HepG2 (cell line): ENCODE measurements around the gene SDK1. TPM values are rescaled to one million over a fixed set of nuclear protein-coding genes. Genes with fewer than 3 reads are reported as not detected.

Experiments
- ATAC-seq: fragments of 200-7000 bp; cut with Tn5 transposase; 3 replicates; pipeline ENCODE4 v1.9.1; 2020; ENCODE audit warnings: mild to moderate bottlenecking, moderate library complexity
- BruUV-seq: library from RNA; stranded (reverse); fragments of 400-500 nt; replicated peaks from 2 replicates; lab custom pipeline; 2021; lab: Mats Ljungman, UMichigan
- CTCF ChIA-PET: fragments of 300-600 bp; formaldehyde crosslinking; extraction: SDS; loops from one replicate; lab custom pipeline; 2021; ENCODE audit warnings: low total read pairs, inconsistent platforms, low intra/inter-chr PET ratio; lab: Yijun Ruan, JAX
- POLR2A ChIA-PET: fragments of 350-600 bp; sonication (Branson Sonifier 250); formaldehyde crosslinking; loops from one replicate; lab custom pipeline; 2020; ENCODE audit warnings: antibody characterized with exemption, inconsistent platforms; lab: Yijun Ruan, JAX
- DNase-seq: peaks from one replicate; pipeline ENCODE4 v3.0.0-alpha.2; 2015; ENCODE audit warnings: low spot score
- FAIRE-seq: peaks from 3 replicates; lab custom pipeline; 2011; peaks lifted over from hg19 to GRCh38; lab: Jason Lieb, UNC
- H2AFZ ChIP-seq: one replicate; pipeline ENCODE4 v1.6.1; 2011; ENCODE audit warnings: low read length, inconsistent platforms
- H3K27ac ChIP-seq: fragments of 300-600 bp; 3 replicates; pipeline ENCODE4 v1.8.0; 2011; ENCODE audit warnings: mixed run types, mild to moderate bottlenecking, mixed read lengths, low read length, inconsistent platforms; ENCODE audit not compliant: insufficient read depth; ENCODE audit errors: extremely low read length
- H3K27me3 ChIP-seq, 2 experiments: fragments of 200-600 bp in 1 of 2; 2 replicates in 1 of 2; 3 replicates in 1 of 2; pipeline versions ENCODE4 v1.6.0 to v1.8.0; 2011; ENCODE audit warnings: low read length in 2 of 2, mild to moderate bottlenecking in 2 of 2, moderate library complexity in 2 of 2, inconsistent platforms in 1 of 2; ENCODE audit not compliant: insufficient read depth in 2 of 2, control insufficient read depth in 1 of 2
- H3K36me3 ChIP-seq, 2 experiments: fragments of 200-600 bp in 1 of 2; replicated peaks in 1 of 2; 2 replicates in 1 of 2; 3 replicates in 1 of 2; pipeline versions ENCODE4 v1.5.1 to v1.8.0; 2011; ENCODE audit warnings: low read length in 2 of 2, inconsistent platforms in 1 of 2; ENCODE audit not compliant: insufficient read depth in 2 of 2, control insufficient read depth in 1 of 2
- H3K4me1 ChIP-seq: 2 replicates; pipeline ENCODE4 v1.5.1; 2012; ENCODE audit warnings: low read length, inconsistent platforms; ENCODE audit not compliant: insufficient read depth
- H3K4me2 ChIP-seq: 2 replicates; pipeline ENCODE4 v1.6.0; 2011; ENCODE audit warnings: low read depth, low read length, inconsistent platforms
- H3K4me3 ChIP-seq, 3 experiments: fragments of 200-600 bp in 1 of 3; sonication (generic), shearing (Covaris generic) in 1 of 3; replicated peaks in 1 of 3; 2 replicates each; pipeline ENCODE4 v1.5.1; 2011 to 2016; ENCODE audit warnings: low read length in 3 of 3, inconsistent platforms in 2 of 3, low read depth in 2 of 3, mild to moderate bottlenecking in 2 of 3, control low read depth in 1 of 3, mixed read lengths in 1 of 3; ENCODE audit not compliant: insufficient read depth in 1 of 3
- H3K79me2 ChIP-seq: one replicate; pipeline ENCODE4 v1.6.1; 2011; ENCODE audit warnings: low read length, inconsistent platforms; ENCODE audit not compliant: insufficient read depth
- H3K9ac ChIP-seq: 2 replicates; pipeline ENCODE4 v1.6.0; 2011; ENCODE audit warnings: mild to moderate bottlenecking, low read depth, low read length, inconsistent platforms; ENCODE audit not compliant: insufficient read depth
- H3K9me3 ChIP-seq: 2 replicates; pipeline ENCODE4 v1.5.1; 2012; ENCODE audit warnings: mild to moderate bottlenecking, low read length
- H4K20me1 ChIP-seq: 2 replicates; pipeline ENCODE4 v1.6.0; 2011; ENCODE audit warnings: inconsistent platforms, mild to moderate bottlenecking, low read length, moderate library complexity; ENCODE audit not compliant: insufficient read depth
- HCFC1 ChIP-seq: fragments of 150-350 bp; IDR thresholded peaks from 2 replicates; pipeline ENCODE4 v1.6.1; 2014; ENCODE audit warnings: low read depth, low read length
- MIXL1 ChIP-seq: IDR thresholded peaks from 2 replicates; pipeline ENCODE4 v1.6.1; 2016
- TBP ChIP-seq: sonication (generic); formaldehyde crosslinking; IDR thresholded peaks from 2 replicates; pipeline ENCODE4 v1.5.0; 2020; ENCODE audit warnings: missing genetic modification reagents
- TGIF2 ChIP-seq: IDR thresholded peaks from 2 replicates; pipeline ENCODE4 v1.6.1; 2016; ENCODE audit warnings: control low read depth, missing compliant biosample characterization
- ZNF777 ChIP-seq: sonication (generic); formaldehyde crosslinking; IDR thresholded peaks from 2 replicates; pipeline ENCODE4 v1.4.0; 2020; ENCODE audit warnings: missing genetic modification reagents
- WGBS: methylation state at CpG from one replicate; pipeline ENCODE4 v1.1.6; 2017; ENCODE audit warnings: low lambda C conversion rate; 5-methylcytosine and 5-hydroxymethylcytosine counted together
- in situ Hi-C: cut with HindIII; loops from 2 replicates; pipeline ENCODE4 v1.10.0; 2017; ENCODE audit warnings: low pct_unique_long_range_greater_than_20kb; ENCODE audit not compliant: extremely low pct_ligation_motif_present
- intact Hi-C: fragments of 100-400 bp; cut with micrococcal nuclease; formaldehyde crosslinking; loops from one replicate; pipeline ENCODE4 v1.10.0; 2022; ENCODE audit not compliant: unreplicated experiment
- polyA plus RNA-seq, 8 experiments: library from polyadenylated mRNA; depleted of rRNA in 3 of 8; stranded (reverse) in 7 of 8; unstranded in 1 of 8; fragments of >200 nt; fragmentation: Illumina TruSeq in 4 of 8; extraction: Trizol in 4 of 8; gene quantifications; 2 replicates each; pipeline versions ENCODE4 v1.2.1 to v1.2.3, GENCODE V29; 2011 to 2016; ENCODE audit warnings: low read depth in 4 of 8, missing spikeins in 1 of 8, mixed read lengths in 1 of 8; ENCODE audit not compliant: insufficient read depth in 1 of 8
- total RNA-seq, 5 experiments: library from RNA; depleted of rRNA; stranded (reverse); fragments of >200 nt; fragmentation: Illumina TruSeq; extraction: Trizol; gene quantifications; 2 replicates each; pipeline ENCODE4 v1.2.3, GENCODE V29; 2016; ENCODE audit warnings: low read depth in 1 of 5
- TF ChIP-seq, protein P1 (sequence below): IDR thresholded peaks from 2 replicates; pipeline ENCODE4 v1.6.1; 2016; ENCODE audit warnings: missing biosample characterization, missing genetic modification reagents, low read depth
- TF ChIP-seq, protein P2 (sequence below): sonication (generic); formaldehyde crosslinking; IDR thresholded peaks from 2 replicates; pipeline ENCODE4 v1.4.0; 2020; ENCODE audit warnings: missing genetic modification reagents, borderline replicate concordance
- TF ChIP-seq, protein P3 (sequence below): IDR thresholded peaks from 2 replicates; pipeline ENCODE4 v1.6.1; 2016; ENCODE audit warnings: mild to moderate bottlenecking
- TF ChIP-seq, protein P4 (sequence below): sonication (generic); formaldehyde crosslinking; IDR thresholded peaks from 2 replicates; pipeline ENCODE4 v1.4.0; 2020; ENCODE audit warnings: mild to moderate bottlenecking, missing genetic modification reagents, borderline replicate concordance
- TF ChIP-seq, protein P5 (sequence below): sonication (generic); formaldehyde crosslinking; IDR thresholded peaks from 2 replicates; pipeline ENCODE4 v1.5.0; 2020; ENCODE audit warnings: mild to moderate bottlenecking, missing genetic modification reagents

The SDK1 gene
- total and polyA plus RNA-seq, 2 of the 13 experiments (the other 11 are each of a cell fraction or from before 2014, with no cell fraction given), result 0.35 to 2.4 TPM

DNA sequence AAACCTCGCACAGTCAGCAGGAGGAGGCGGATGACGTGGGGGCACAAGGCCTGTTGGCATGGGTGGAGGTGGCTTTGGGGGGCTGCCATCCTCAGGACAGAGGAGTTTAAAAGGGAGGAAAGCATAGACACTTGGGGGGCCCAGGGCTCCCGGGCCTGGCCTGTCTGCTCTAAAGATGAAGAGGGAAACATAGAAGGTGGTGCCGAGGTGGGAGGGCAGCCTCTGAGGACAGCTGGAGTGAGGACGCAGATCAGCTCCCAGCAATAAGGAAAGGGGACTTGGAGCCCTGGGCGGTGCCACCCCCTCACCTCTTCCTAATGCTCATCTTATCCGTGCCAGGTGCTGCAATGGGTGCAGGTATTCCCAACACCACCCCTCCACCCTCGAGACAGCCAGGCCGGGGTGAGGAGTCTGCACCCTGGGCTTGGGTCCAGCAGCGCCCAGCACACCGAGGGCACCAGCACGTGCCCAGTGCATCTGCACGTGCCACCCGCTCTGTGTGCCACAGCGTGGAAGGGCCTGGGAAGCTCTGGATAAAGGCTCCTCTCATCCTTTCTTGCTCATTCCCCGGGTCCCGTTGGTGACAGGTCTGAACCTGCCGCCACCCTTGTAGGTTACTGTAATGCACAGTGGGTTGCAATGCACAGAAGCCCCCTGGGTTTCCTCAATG lies 815.0 kb downstream of the SDK1 start:
- TF ChIP-seq HCFC1 (no peak), TBP (no peak), TGIF2 (CRISPR knock-in tag) (no peak), MIXL1 (CRISPR knock-in tag) (no peak), ZNF777 (no peak)
- TF ChIP-seq, protein P1, sequence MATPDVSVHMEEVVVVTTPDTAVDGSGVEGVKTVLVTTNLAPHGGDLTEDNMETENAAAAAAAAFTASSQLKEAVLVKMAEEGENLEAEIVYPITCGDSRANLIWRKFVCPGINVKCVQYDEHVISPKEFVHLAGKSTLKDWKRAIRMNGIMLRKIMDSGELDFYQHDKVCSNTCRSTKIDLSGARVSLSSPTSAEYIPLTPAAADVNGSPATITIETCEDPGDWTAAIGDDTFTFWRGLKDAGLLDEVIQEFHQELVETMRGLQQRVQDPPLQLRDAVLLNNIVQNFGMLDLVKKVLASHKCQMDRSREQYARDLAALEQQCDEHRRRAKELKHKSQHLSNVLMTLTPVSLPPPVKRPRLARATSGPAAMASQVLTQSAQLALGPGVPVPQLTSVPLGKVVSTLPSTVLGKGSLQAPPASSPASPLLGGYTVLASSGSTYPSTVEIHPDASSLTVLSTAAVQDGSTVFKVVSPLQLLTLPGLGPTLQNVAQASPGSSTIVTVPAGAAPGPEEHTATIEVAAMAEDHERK (CRISPR knock-in tag), result no peak
- TF ChIP-seq, protein P2, sequence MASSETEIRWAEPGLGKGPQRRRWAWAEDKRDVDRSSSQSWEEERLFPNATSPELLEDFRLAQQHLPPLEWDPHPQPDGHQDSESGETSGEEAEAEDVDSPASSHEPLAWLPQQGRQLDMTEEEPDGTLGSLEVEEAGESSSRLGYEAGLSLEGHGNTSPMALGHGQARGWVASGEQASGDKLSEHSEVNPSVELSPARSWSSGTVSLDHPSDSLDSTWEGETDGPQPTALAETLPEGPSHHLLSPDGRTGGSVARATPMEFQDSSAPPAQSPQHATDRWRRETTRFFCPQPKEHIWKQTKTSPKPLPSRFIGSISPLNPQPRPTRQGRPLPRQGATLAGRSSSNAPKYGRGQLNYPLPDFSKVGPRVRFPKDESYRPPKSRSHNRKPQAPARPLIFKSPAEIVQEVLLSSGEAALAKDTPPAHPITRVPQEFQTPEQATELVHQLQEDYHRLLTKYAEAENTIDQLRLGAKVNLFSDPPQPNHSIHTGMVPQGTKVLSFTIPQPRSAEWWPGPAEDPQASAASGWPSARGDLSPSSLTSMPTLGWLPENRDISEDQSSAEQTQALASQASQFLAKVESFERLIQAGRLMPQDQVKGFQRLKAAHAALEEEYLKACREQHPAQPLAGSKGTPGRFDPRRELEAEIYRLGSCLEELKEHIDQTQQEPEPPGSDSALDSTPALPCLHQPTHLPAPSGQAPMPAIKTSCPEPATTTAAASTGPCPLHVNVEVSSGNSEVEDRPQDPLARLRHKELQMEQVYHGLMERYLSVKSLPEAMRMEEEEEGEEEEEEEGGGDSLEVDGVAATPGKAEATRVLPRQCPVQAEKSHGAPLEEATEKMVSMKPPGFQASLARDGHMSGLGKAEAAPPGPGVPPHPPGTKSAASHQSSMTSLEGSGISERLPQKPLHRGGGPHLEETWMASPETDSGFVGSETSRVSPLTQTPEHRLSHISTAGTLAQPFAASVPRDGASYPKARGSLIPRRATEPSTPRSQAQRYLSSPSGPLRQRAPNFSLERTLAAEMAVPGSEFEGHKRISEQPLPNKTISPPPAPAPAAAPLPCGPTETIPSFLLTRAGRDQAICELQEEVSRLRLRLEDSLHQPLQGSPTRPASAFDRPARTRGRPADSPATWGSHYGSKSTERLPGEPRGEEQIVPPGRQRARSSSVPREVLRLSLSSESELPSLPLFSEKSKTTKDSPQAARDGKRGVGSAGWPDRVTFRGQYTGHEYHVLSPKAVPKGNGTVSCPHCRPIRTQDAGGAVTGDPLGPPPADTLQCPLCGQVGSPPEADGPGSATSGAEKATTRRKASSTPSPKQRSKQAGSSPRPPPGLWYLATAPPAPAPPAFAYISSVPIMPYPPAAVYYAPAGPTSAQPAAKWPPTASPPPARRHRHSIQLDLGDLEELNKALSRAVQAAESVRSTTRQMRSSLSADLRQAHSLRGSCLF (CRISPR knock-in tag), result no peak
- TF ChIP-seq, protein P3, sequence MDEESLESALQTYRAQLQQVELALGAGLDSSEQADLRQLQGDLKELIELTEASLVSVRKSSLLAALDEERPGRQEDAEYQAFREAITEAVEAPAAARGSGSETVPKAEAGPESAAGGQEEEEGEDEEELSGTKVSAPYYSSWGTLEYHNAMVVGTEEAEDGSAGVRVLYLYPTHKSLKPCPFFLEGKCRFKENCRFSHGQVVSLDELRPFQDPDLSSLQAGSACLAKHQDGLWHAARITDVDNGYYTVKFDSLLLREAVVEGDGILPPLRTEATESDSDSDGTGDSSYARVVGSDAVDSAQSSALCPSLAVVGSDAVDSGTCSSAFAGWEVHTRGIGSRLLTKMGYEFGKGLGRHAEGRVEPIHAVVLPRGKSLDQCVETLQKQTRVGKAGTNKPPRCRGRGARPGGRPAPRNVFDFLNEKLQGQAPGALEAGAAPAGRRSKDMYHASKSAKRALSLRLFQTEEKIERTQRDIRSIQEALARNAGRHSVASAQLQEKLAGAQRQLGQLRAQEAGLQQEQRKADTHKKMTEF (CRISPR knock-in tag), result no peak
- TF ChIP-seq, protein P4, sequence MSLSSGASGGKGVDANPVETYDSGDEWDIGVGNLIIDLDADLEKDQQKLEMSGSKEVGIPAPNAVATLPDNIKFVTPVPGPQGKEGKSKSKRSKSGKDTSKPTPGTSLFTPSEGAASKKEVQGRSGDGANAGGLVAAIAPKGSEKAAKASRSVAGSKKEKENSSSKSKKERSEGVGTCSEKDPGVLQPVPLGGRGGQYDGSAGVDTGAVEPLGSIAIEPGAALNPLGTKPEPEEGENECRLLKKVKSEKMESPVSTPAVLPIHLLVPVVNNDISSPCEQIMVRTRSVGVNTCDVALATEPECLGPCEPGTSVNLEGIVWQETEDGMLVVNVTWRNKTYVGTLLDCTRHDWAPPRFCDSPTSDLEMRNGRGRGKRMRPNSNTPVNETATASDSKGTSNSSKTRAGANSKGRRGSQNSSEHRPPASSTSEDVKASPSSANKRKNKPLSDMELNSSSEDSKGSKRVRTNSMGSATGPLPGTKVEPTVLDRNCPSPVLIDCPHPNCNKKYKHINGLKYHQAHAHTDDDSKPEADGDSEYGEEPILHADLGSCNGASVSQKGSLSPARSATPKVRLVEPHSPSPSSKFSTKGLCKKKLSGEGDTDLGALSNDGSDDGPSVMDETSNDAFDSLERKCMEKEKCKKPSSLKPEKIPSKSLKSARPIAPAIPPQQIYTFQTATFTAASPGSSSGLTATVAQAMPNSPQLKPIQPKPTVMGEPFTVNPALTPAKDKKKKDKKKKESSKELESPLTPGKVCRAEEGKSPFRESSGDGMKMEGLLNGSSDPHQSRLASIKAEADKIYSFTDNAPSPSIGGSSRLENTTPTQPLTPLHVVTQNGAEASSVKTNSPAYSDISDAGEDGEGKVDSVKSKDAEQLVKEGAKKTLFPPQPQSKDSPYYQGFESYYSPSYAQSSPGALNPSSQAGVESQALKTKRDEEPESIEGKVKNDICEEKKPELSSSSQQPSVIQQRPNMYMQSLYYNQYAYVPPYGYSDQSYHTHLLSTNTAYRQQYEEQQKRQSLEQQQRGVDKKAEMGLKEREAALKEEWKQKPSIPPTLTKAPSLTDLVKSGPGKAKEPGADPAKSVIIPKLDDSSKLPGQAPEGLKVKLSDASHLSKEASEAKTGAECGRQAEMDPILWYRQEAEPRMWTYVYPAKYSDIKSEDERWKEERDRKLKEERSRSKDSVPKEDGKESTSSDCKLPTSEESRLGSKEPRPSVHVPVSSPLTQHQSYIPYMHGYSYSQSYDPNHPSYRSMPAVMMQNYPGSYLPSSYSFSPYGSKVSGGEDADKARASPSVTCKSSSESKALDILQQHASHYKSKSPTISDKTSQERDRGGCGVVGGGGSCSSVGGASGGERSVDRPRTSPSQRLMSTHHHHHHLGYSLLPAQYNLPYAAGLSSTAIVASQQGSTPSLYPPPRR (CRISPR knock-in tag), result no peak
- TF ChIP-seq, protein P5, sequence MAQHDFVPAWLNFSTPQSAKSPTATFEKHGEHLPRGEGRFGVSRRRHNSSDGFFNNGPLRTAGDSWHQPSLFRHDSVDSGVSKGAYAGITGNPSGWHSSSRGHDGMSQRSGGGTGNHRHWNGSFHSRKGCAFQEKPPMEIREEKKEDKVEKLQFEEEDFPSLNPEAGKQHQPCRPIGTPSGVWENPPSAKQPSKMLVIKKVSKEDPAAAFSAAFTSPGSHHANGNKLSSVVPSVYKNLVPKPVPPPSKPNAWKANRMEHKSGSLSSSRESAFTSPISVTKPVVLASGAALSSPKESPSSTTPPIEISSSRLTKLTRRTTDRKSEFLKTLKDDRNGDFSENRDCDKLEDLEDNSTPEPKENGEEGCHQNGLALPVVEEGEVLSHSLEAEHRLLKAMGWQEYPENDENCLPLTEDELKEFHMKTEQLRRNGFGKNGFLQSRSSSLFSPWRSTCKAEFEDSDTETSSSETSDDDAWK (CRISPR knock-in tag), result no peak
- intact Hi-C loops, result no loop called here
- POLR2A ChIA-PET, result no interaction called here

More for the DNA sequence above, 815.0 kb downstream of the SDK1 start:
- 90% methylated on average over 12 of the region's 19 CpGs for whole genome bisulfite sequencing
- H3K27ac ChIP-seq, result no peak overlapping the region
- no peaks in the 10 kb centered on the region for H3K79me2 ChIP-seq
- no peak overlapping the region for H3K4me2 ChIP-seq
- no peak overlapping the region for H3K4me3 ChIP-seq
- H2AFZ ChIP-seq, result no peak overlapping the region
- no peak overlapping the region for H3K9ac ChIP-seq
- no peak for FAIRE-seq
- ATAC-seq, result no peak
- no peaks in the 10 kb centered on the region for H4K20me1 ChIP-seq
- no peaks in the 10 kb centered on the region; a peak in 1 of 5 replicates for H3K36me3 ChIP-seq
- no peaks in the 10 kb centered on the region for H3K4me1 ChIP-seq
- CTCF ChIA-PET, result no interaction called here
- no peak for DNase-seq
- H3K27me3 ChIP-seq, result no peaks in the 10 kb centered on the region
- no TSS peak for BruUV-seq
- in situ Hi-C loops, result no loop called here
- peaks cover 17% of the 10 kb centered on the region for H3K9me3 ChIP-seq
